ENCODE data around the gene FOXI1. TPM values are rescaled to one million over a fixed set of nuclear protein-coding genes. Genes with fewer than 3 reads are reported as not detected.
"Not testable (repeated sequence)": the region's sequence is repeated elsewhere in the genome, so short reads cannot be mapped to it uniquely, and the experiment has no call there.

The FOXI1 gene
- total RNA-seq, 2 donors from 2014 or later, result 0.21 TPM; not detected in 1

GRCh38 chr5:170114271-170114670, 8.6 kb downstream of the FOXI1 start:
- ATAC-seq (no peak), DNase-seq (no peak)
- intact Hi-C loops (cut with DNase I, micrococcal nuclease), result no loop called here

- intact Hi-C loops (cut with DNase I, micrococcal nuclease), result no loop called here
- DNase-seq, result no peak
- ATAC-seq, result no peak
These were observed 10.2 kb downstream of the FOXI1 start for GRCh38 chr5:170115925-170116324.

GRCh38 chr5:170117736-170118135, 12.0 kb downstream of the FOXI1 start:
- ATAC-seq (no peak), DNase-seq (no peak)
- intact Hi-C loops (cut with DNase I, micrococcal nuclease), result no loop called here

- intact Hi-C loops (cut with DNase I, micrococcal nuclease), result no loop called here
- no peak for DNase-seq
- no peak for ATAC-seq
These were observed 14.9 kb downstream of the FOXI1 start for GRCh38 chr5:170120576-170120975.

GRCh38 chr5:170121321-170121720, 15.6 kb downstream of the FOXI1 start:
- ATAC-seq (no peak), DNase-seq (no peak)
- intact Hi-C loops (cut with DNase I, micrococcal nuclease), result no loop called here

GRCh38 chr5:170126061-170126460, 20.4 kb downstream of the FOXI1 start:
- ATAC-seq (no peak), DNase-seq (no peak)
- intact Hi-C loops (cut with DNase I, micrococcal nuclease), result no loop called here

GRCh38 chr5:170126626-170127025, 20.9 kb downstream of the FOXI1 start:
- ATAC-seq, result no peak
- DNase-seq, result no peak
- intact Hi-C loops (cut with DNase I, micrococcal nuclease), result no loop called here

GRCh38 chr5:170131235-170131634, 25.5 kb downstream of the FOXI1 start:
- ATAC-seq (no peak), DNase-seq (no peak)
- intact Hi-C loops (cut with DNase I, micrococcal nuclease), result no loop called here

- no peak for DNase-seq
- no peak for ATAC-seq
- intact Hi-C loops (cut with DNase I, micrococcal nuclease), result no loop called here
These were observed 26.7 kb downstream of the FOXI1 start for GRCh38 chr5:170132269-170132975.

GRCh38 chr5:170132976-170133448, 27.3 kb downstream of the FOXI1 start:
- intact Hi-C loops (cut with DNase I, micrococcal nuclease), result no loop called here

GRCh38 chr5:170135796-170136490, 30.2 kb downstream of the FOXI1 start:
- DNase-seq (no peak), ATAC-seq (no peak)
- intact Hi-C loops (cut with DNase I, micrococcal nuclease), result no loop called here

More at GRCh38 chr5:170132976-170133448, 27.3 kb downstream of the FOXI1 start:
- DNase-seq, result no peak
- no peak for ATAC-seq

- ATAC-seq, result no peak
- intact Hi-C loops (cut with DNase I, micrococcal nuclease), result no loop called here
- no peak for DNase-seq
These were observed 30.8 kb downstream of the FOXI1 start for GRCh38 chr5:170136506-170136905.

- intact Hi-C loops (cut with DNase I, micrococcal nuclease), result no loop called here
- no peak for ATAC-seq
- DNase-seq, result no peak
These were observed 32.1 kb downstream of the FOXI1 start for GRCh38 chr5:170137694-170138214.

- intact Hi-C loops (cut with DNase I, micrococcal nuclease), result no loop called here
- ATAC-seq, result no peak
These were observed 32.6 kb downstream of the FOXI1 start for GRCh38 chr5:170138273-170138672.

GRCh38 chr5:170139786-170140335, 34.2 kb downstream of the FOXI1 start:
- intact Hi-C loops (cut with DNase I, micrococcal nuclease), result no loop called here
- ATAC-seq, result no peak
- no peak for DNase-seq

More at GRCh38 chr5:170138273-170138672, 32.6 kb downstream of the FOXI1 start:
- DNase-seq, result no peak

GRCh38 chr5:170141196-170141595, 35.5 kb downstream of the FOXI1 start:
- intact Hi-C loops (cut with DNase I, micrococcal nuclease); DNase-seq; ATAC-seq: not testable (repeated sequence)

- DNase-seq (no peak), ATAC-seq (no peak)
- intact Hi-C loops (cut with DNase I, micrococcal nuclease), result no loop called here
These were observed 35.9 kb downstream of the FOXI1 start for GRCh38 chr5:170141636-170142035.

- DNase-seq (no peak), ATAC-seq (no peak)
- intact Hi-C loops (cut with DNase I, micrococcal nuclease), result no loop called here
These were observed 36.5 kb downstream of the FOXI1 start for GRCh38 chr5:170142196-170142595.

GRCh38 chr5:170143091-170143490, 37.4 kb downstream of the FOXI1 start:
- ATAC-seq, result no peak
- intact Hi-C loops (cut with DNase I, micrococcal nuclease), result no loop called here
- DNase-seq, result no peak

- intact Hi-C loops (cut with DNase I, micrococcal nuclease), result no loop called here
- ATAC-seq (no peak), DNase-seq (no peak)
These were observed 38.0 kb downstream of the FOXI1 start for GRCh38 chr5:170143710-170144109.

All from left colon (tissue), 2 donors.